NCI-H1436 treated with DMSO at 0.1 percent for 48 hours (cell line): ENCODE data around the gene ZNF264.
"Not testable (repeated sequence)": the region's sequence is repeated elsewhere in the genome, so short reads cannot be mapped to it uniquely, and the experiment has no call there.

ENCODE experiments used
- DNase-seq: peaks from one replicate; lab custom pipeline; 2025; lab: John Stamatoyannopoulos, UW

The ZNF264 gene

GRCh38 chr19:57191141-57192076 is at the start of gene ZNF264:
ZNF264 (plus strand) TSS chr19:57191500; CDS start chr19:57191914, 414 bp downstream.
- DNase-seq, result no peak

- DNase-seq, result no peak
Observed at GRCh38 chr19:57141699-57142098, 49.6 kb upstream of the ZNF264 start.

GRCh38 chr19:57152921-57153320 is 38.4 kb upstream of the ZNF264 start:
- DNase-seq, result no peak

- DNase-seq, result no peak
Observed at GRCh38 chr19:57161985-57162539, 29.2 kb upstream of the ZNF264 start.

GRCh38 chr19:57165846-57166245 is 25.5 kb upstream of the ZNF264 start:
- no peak for DNase-seq

- no peak for DNase-seq
Observed at GRCh38 chr19:57167385-57167784, 23.9 kb upstream of the ZNF264 start, which contains the start of gene DUXA. DUXA (minus strand) TSS chr19:57167485; CDS start chr19:57167443, 42 bp downstream.

GRCh38 chr19:57171551-57172081 is 19.7 kb upstream of the ZNF264 start:
- DNase-seq, result no peak

- no peak for DNase-seq
Observed at GRCh38 chr19:57190301-57190700, 999 bp upstream of the ZNF264 start.

- DNase-seq, result no peak
Observed at GRCh38 chr19:57192077-57192420, 749 bp downstream of the ZNF264 start.

GRCh38 chr19:57192993-57193392 is 1.7 kb downstream of the ZNF264 start:
- no peak for DNase-seq

- DNase-seq, result not testable (repeated sequence)
Observed at GRCh38 chr19:57197874-57198273, 6.6 kb downstream of the ZNF264 start.

GRCh38 chr19:57202160-57202559 is 10.9 kb downstream of the ZNF264 start:
- DNase-seq, result no peak

- no peak for DNase-seq
Observed at GRCh38 chr19:57210381-57210780, 19.1 kb downstream of the ZNF264 start.

GRCh38 chr19:57212109-57212508 is 20.8 kb downstream of the ZNF264 start:
- no peak for DNase-seq

- no peak for DNase-seq
Observed at GRCh38 chr19:57227502-57227901, 36.2 kb downstream of the ZNF264 start.

GRCh38 chr19:57231686-57232085 is 40.4 kb downstream of the ZNF264 start:
- DNase-seq, result no peak

- no peak for DNase-seq
Observed at GRCh38 chr19:57233207-57233606, 41.9 kb downstream of the ZNF264 start.

GRCh38 chr19:57239982-57240310 is 48.6 kb downstream of the ZNF264 start:
- DNase-seq, result no peak

- DNase-seq, result peak; percentile 81
Observed at GRCh38 chr19:57240311-57241090, 49.2 kb downstream of the ZNF264 start, which contains the start of gene ZNF805. ZNF805 (plus strand) TSS chr19:57240632; CDS start chr19:57240892, 260 bp downstream.

GRCh38 chr19:57241176-57241575 is 49.9 kb downstream of the ZNF264 start:
- DNase-seq, result no peak

GRCh38 chr19:57242821-57243220 is 51.5 kb downstream of the ZNF264 start:
- no peak for DNase-seq

- DNase-seq, result no peak
Observed at GRCh38 chr19:57244513-57244912, 53.2 kb downstream of the ZNF264 start.
